Mesendoderm (in vitro differentiated cells): ENCODE results near the gene LIG3.
"Not testable (repeated sequence)": the region's sequence is repeated elsewhere in the genome, so short reads cannot be mapped to it uniquely, and the experiment has no call there.

Experiments
- DNase-seq: peaks from one replicate; pipeline ENCODE4 v3.0.0; 2013
- H2AK5ac ChIP-seq: 2 replicates; pipeline ENCODE4 v1.6.1; 2013; ENCODE audit warnings: low read length, inconsistent platforms
- H2BK120ac ChIP-seq: 2 replicates; pipeline ENCODE4 v1.6.1; 2013; ENCODE audit warnings: low read depth, mild to moderate bottlenecking, low read length, moderate library complexity, mixed read lengths
- H2BK15ac ChIP-seq: replicated peaks from 2 replicates; pipeline ENCODE4 v1.6.1; 2013; ENCODE audit warnings: low read depth, mild to moderate bottlenecking, moderate library complexity
- H2BK5ac ChIP-seq: 2 replicates; pipeline ENCODE4 v1.6.1; 2013; ENCODE audit warnings: low read length, inconsistent platforms
- H3K18ac ChIP-seq: 2 replicates; pipeline ENCODE4 v1.6.1; 2013; ENCODE audit warnings: mild to moderate bottlenecking, low read length, mixed read lengths
- H3K23ac ChIP-seq: one replicate; pipeline ENCODE4 v1.6.1; 2013; ENCODE audit warnings: low read length
- H3K27ac ChIP-seq: 2 replicates; pipeline ENCODE4 v1.5.1; 2013; ENCODE audit warnings: low read depth, mild to moderate bottlenecking, inconsistent platforms, low read length, moderate library complexity
- H3K27me3 ChIP-seq: 2 replicates; pipeline ENCODE4 v1.6.1; 2013; ENCODE audit warnings: low read length, control low read depth, mild to moderate bottlenecking, inconsistent platforms; ENCODE audit not compliant: insufficient read depth, poor library complexity
- H3K36me3 ChIP-seq: 2 replicates; pipeline ENCODE4 v1.6.1; 2013; ENCODE audit warnings: low read length, inconsistent platforms; ENCODE audit not compliant: control insufficient read depth, insufficient read depth
- H3K4ac ChIP-seq: one replicate; pipeline ENCODE4 v1.6.1; 2013; ENCODE audit warnings: low read depth, mild to moderate bottlenecking, low read length, moderate library complexity
- H3K4me1 ChIP-seq: 2 replicates; pipeline ENCODE4 v1.6.1; 2013; ENCODE audit warnings: low read depth, low read length, inconsistent platforms; ENCODE audit not compliant: control insufficient read depth
- H3K4me2 ChIP-seq: 2 replicates; pipeline ENCODE4 v1.6.1; 2013; ENCODE audit warnings: low read length
- H3K4me3 ChIP-seq: 2 replicates; pipeline ENCODE4 v1.5.1; 2013; ENCODE audit warnings: mild to moderate bottlenecking, low read length
- H3K56ac ChIP-seq: one replicate; pipeline ENCODE4 v1.6.1; 2013; ENCODE audit warnings: low read length
- H3K79me1 ChIP-seq: 2 replicates; pipeline ENCODE4 v1.6.1; 2013; ENCODE audit warnings: low read length, inconsistent platforms
- H3K79me2 ChIP-seq: 2 replicates; pipeline ENCODE4 v1.6.1; 2013; ENCODE audit warnings: mild to moderate bottlenecking, low read length; ENCODE audit not compliant: control insufficient read depth, insufficient read depth
- H3K9ac ChIP-seq: 2 replicates; pipeline ENCODE4 v1.6.1; 2013; ENCODE audit warnings: low read length, inconsistent platforms
- H4K5ac ChIP-seq: one replicate; pipeline ENCODE4 v1.6.1; 2013; ENCODE audit warnings: low read length
- H4K8ac ChIP-seq: one replicate; pipeline ENCODE4 v1.6.1; 2013; ENCODE audit warnings: low read depth, mild to moderate bottlenecking, control low read depth, low read length, moderate library complexity
- WGBS: extraction: QIAGEN DNeasy Blood & Tissue Kit; methylation state at CpG from one replicate; pipeline ENCODE4 v1.1.7; 2013; ENCODE audit warnings: low lambda C conversion rate, missing lambda C conversion rate; ENCODE audit not compliant: insufficient coverage; ENCODE audit errors: extremely low coverage; 5-methylcytosine and 5-hydroxymethylcytosine counted together

The LIG3 gene

DNA sequence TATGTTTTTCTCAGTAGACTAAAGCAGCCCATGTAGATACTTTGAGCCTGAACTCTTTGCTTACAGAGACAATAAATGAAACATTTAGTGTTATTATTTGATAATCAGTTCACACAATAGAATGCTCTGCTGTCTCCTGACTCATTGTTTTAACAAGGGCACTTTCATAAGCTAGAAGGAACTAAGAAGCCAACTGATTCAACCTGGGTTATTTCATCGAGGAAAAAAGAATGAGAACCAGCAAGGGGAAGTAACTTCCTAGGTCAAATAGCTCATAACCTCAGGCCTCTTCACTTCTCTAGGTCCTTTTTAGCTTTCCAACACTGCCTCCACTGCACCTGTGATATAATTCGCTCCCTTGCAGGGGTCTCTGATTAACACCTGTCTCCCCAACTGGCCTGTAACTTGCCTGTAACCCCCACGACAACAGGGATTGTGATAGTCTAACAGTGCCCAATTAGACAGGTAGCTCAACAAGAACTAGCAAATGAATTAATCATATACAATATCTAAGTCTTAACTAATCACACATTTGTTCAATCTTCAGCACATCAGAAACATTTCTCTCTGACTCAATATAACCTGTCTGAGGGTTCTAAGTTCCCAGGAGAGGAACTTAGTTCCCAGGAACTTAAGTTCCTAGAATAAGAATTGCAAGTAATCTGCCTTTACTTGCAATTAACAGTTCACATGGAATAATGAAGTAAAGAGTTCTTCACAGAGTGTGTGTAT lies 48.4 kb downstream of the LIG3 start:
- no peak overlapping the region for H3K9ac ChIP-seq
- H3K27ac ChIP-seq, result no peak overlapping the region
- WGBS, result no CpG with 5 or more reads among the region's 3 CpGs
- H2BK5ac ChIP-seq, result no peak overlapping the region
- H3K4ac ChIP-seq, result no peak overlapping the region
- no peak overlapping the region for H3K23ac ChIP-seq
- H3K79me2 ChIP-seq, result no peaks in the 10 kb centered on the region
- H4K5ac ChIP-seq, result no peak overlapping the region
- H3K4me2 ChIP-seq, result no peak overlapping the region
- no peaks in the 10 kb centered on the region for H3K4me1 ChIP-seq
- no peak for DNase-seq
- H4K8ac ChIP-seq, result no peak overlapping the region
- H3K79me1 ChIP-seq, result no peaks in the 10 kb centered on the region
- H2AK5ac ChIP-seq, result no peak overlapping the region
- no peak overlapping the region for H3K4me3 ChIP-seq
- no peak overlapping the region for H2BK15ac ChIP-seq
- no peak overlapping the region for H3K18ac ChIP-seq
- no peak overlapping the region for H2BK120ac ChIP-seq
- H3K36me3 ChIP-seq, result no peaks in the 10 kb centered on the region
- no peaks in the 10 kb centered on the region for H3K27me3 ChIP-seq
- H3K56ac ChIP-seq, result no peak overlapping the region

GRCh38 chr17:35030780-35031179 lies 50.5 kb downstream of the LIG3 start:
- H4K8ac ChIP-seq, result no peak overlapping the region
- H3K79me2 ChIP-seq, result no peaks in the 10 kb centered on the region
- H2BK120ac ChIP-seq, result no peak overlapping the region
- no peak overlapping the region for H4K5ac ChIP-seq
- no peaks in the 10 kb centered on the region for H3K36me3 ChIP-seq
- H3K27ac ChIP-seq, result no peak overlapping the region
- H3K23ac ChIP-seq, result no peak overlapping the region
- H3K56ac ChIP-seq, result no peak overlapping the region
- no peaks in the 10 kb centered on the region for H3K27me3 ChIP-seq
- H3K4me2 ChIP-seq, result no peak overlapping the region
- H3K4me1 ChIP-seq, result no peaks in the 10 kb centered on the region
- H2BK15ac ChIP-seq, result no peak overlapping the region
- no peak overlapping the region for H3K18ac ChIP-seq
- no peaks in the 10 kb centered on the region for H3K79me1 ChIP-seq
- no peak overlapping the region for H3K9ac ChIP-seq
- no CpG with 5 or more reads among the region's 1 CpG for WGBS
- no peak overlapping the region for H2AK5ac ChIP-seq
- no peak overlapping the region for H2BK5ac ChIP-seq
- H3K4ac ChIP-seq, result no peak overlapping the region
- no peak overlapping the region for H3K4me3 ChIP-seq
- DNase-seq, result no peak

- Histone ChIP-seq H3K79me2 (no peaks in the 10 kb centered on the region), H2BK5ac (no peak overlapping the region), H3K4me3 (no peak overlapping the region), H3K27ac (no peak overlapping the region), H4K5ac (no peak overlapping the region), H3K18ac (no peak overlapping the region), H3K56ac (no peak overlapping the region), H3K9ac (no peak overlapping the region), H4K8ac (no peak overlapping the region), H2AK5ac (no peak overlapping the region), H3K27me3 (no peaks in the 10 kb centered on the region), H3K4ac (no peak overlapping the region), H3K79me1 (no peaks in the 10 kb centered on the region), H3K4me2 (no peak overlapping the region), H3K23ac (no peak overlapping the region), H3K36me3 (no peaks in the 10 kb centered on the region), H2BK15ac (no peak overlapping the region), H2BK120ac (no peak overlapping the region), H3K4me1 (no peaks in the 10 kb centered on the region)
- no peak for DNase-seq
- WGBS, result no CpG with 5 or more reads among the region's 3 CpGs
Observed at GRCh38 chr17:35038453-35038852, 58.1 kb downstream of the LIG3 start.

DNA sequence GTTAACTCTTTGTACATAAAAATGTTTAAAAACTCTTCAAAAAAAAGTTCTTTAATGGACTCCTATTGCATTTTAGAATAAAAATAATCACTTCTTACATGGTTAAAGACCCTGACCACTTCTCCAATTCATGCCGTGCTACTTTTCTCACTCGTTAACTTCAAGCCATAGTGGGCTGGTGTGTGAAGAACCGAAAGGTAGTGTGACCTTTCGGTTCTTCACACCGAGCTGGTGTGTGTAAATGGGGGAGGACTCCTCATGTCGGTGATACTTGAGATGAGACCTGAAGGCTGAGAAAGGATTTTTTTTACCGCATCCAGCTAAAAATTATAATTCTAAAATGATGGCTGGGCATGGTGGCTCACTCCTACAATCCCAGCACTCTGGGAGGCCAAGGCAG lies 61.1 kb downstream of the LIG3 start:
- Histone ChIP-seq H4K5ac (no peak overlapping the region), H2AK5ac (no peak overlapping the region), H3K4me3 (no peak overlapping the region), H3K4me2 (no peak overlapping the region), H3K18ac (no peak overlapping the region), H2BK5ac (no peak overlapping the region), H2BK15ac (no peak overlapping the region), H3K36me3 (no peaks in the 10 kb centered on the region), H3K4me1 (no peaks in the 10 kb centered on the region), H3K56ac (no peak overlapping the region), H3K9ac (no peak overlapping the region), H3K27me3 (no peaks in the 10 kb centered on the region), H3K4ac (no peak overlapping the region), H3K79me1 (no peaks in the 10 kb centered on the region), H3K79me2 (no peaks in the 10 kb centered on the region), H2BK120ac (no peak overlapping the region), H3K23ac (no peak overlapping the region), H4K8ac (no peak overlapping the region), H3K27ac (no peak overlapping the region)
- no peak for DNase-seq
- no CpG with 5 or more reads among the region's 7 CpGs for WGBS

- no peaks in the 10 kb centered on the region for H3K4me1 ChIP-seq
Observed at GRCh38 chr17:35044181-35044580, 63.9 kb downstream of the LIG3 start.

DNA sequence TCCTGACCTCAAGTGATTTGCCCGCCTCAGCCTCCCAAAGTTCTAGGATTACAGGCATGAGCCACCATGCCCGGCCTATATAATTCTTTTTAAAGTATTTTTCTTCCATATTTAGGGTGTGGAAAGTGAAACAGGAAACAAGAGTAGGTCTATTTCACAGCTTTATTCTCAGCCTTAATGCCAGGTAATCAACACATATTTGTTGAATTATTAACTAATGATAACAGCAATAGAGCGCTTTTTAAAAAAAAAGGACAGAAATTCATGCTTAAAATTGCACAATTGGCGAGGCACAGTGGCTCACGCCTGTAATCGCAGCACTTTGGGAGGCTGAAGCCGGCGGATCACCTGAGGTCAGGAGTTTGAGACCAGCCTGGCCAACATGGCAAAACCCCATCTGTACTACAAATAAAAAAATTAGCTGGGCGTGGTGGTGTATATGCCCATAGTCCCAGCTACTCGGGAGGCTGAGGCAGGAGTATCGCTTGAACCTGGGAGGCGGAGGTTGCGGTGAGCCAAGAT lies 65.2 kb downstream of the LIG3 start:
- not testable (repeated sequence) for H3K27ac ChIP-seq, H3K18ac ChIP-seq, H3K36me3 ChIP-seq, H4K5ac ChIP-seq, H3K4me1 ChIP-seq, DNase-seq, H3K56ac ChIP-seq, H2BK15ac ChIP-seq, H3K4me2 ChIP-seq, H2AK5ac ChIP-seq, H2BK120ac ChIP-seq, H3K23ac ChIP-seq, H3K4me3 ChIP-seq, H2BK5ac ChIP-seq, H4K8ac ChIP-seq, H3K27me3 ChIP-seq, H3K9ac ChIP-seq, H3K4ac ChIP-seq, H3K79me2 ChIP-seq, H3K79me1 ChIP-seq
- WGBS, result no CpG with 5 or more reads among the region's 13 CpGs

More at GRCh38 chr17:35044181-35044580, 63.9 kb downstream of the LIG3 start:
- no peak overlapping the region for H3K23ac ChIP-seq
- no CpG with 5 or more reads among the region's 8 CpGs for WGBS
- no peak overlapping the region for H3K4ac ChIP-seq
- H3K79me1 ChIP-seq, result no peaks in the 10 kb centered on the region
- no peak overlapping the region for H3K4me3 ChIP-seq
- no peak overlapping the region for H3K56ac ChIP-seq
- H3K79me2 ChIP-seq, result no peaks in the 10 kb centered on the region
- H2BK5ac ChIP-seq, result no peak overlapping the region
- H4K8ac ChIP-seq, result no peak overlapping the region
- no peak overlapping the region for H2BK120ac ChIP-seq
- no peak overlapping the region for H2AK5ac ChIP-seq
- no peak for DNase-seq
- H3K36me3 ChIP-seq, result no peaks in the 10 kb centered on the region
- H3K4me2 ChIP-seq, result no peak overlapping the region
- no peak overlapping the region for H4K5ac ChIP-seq
- H3K27me3 ChIP-seq, result no peaks in the 10 kb centered on the region
- no peak overlapping the region for H3K9ac ChIP-seq
- H3K27ac ChIP-seq, result no peak overlapping the region
- no peak overlapping the region for H2BK15ac ChIP-seq
- peak overlapping the region; percentile 60 for H3K18ac ChIP-seq
